ENCODE results near the gene ZNF343. TPM values are rescaled to one million over a fixed set of nuclear protein-coding genes. Genes with fewer than 3 reads are reported as not detected.

Gene ZNF343
- total RNA-seq, 1 donor from 2014 or later = 5.5 TPM

GRCh38 chr20:2483504-2483903 is 25.2 kb downstream of the ZNF343 start:
- intact Hi-C loops (cut with DNase I) = no loop called here
- DNase-seq (no peak), ATAC-seq (ENCODE audit: poor library complexity) (no peak)

- ATAC-seq (ENCODE audit: poor library complexity) = no peak
- intact Hi-C loops (cut with DNase I) = no loop called here
- no peak for DNase-seq
These were observed 28.3 kb downstream of the ZNF343 start for GRCh38 chr20:2480381-2480780.

- ATAC-seq (ENCODE audit: poor library complexity) (no peak), DNase-seq (no peak)
- intact Hi-C loops (cut with DNase I) = no loop called here
These were observed 31.7 kb downstream of the ZNF343 start for GRCh38 chr20:2476742-2477615.

- intact Hi-C loops (cut with DNase I) = no loop called here
- DNase-seq = no peak
- no peak for ATAC-seq (ENCODE audit: poor library complexity)
These were observed 32.6 kb downstream of the ZNF343 start for GRCh38 chr20:2475850-2476741.

- ATAC-seq (ENCODE audit: poor library complexity) (no peak), DNase-seq (no peak)
- intact Hi-C loops (cut with DNase I) = no loop called here
These were observed 35.2 kb downstream of the ZNF343 start for GRCh38 chr20:2473516-2473915.

- ATAC-seq (ENCODE audit: poor library complexity) = peak; percentile 99
- intact Hi-C loops (cut with DNase I) = no loop called here
- peak; percentile 97 for DNase-seq
These were observed 38.1 kb downstream of the ZNF343 start, which contains the start of gene SNRPB for GRCh38 chr20:2470423-2471193. Gene SNRPB (minus strand): TSS chr20:2470789. CDS start chr20:2470690, 99 bp downstream.

- DNase-seq = no peak
- peak; percentile 51 for ATAC-seq (ENCODE audit: poor library complexity)
- intact Hi-C loops (cut with DNase I) = no loop called here
These were observed 38.7 kb downstream of the ZNF343 start for GRCh38 chr20:2469991-2470422.

GRCh38 chr20:2468581-2469407 is 39.9 kb downstream of the ZNF343 start:
- DNase-seq (no peak), ATAC-seq (ENCODE audit: poor library complexity) (no peak)
- intact Hi-C loops (cut with DNase I) = no loop called here

- ATAC-seq (ENCODE audit: poor library complexity) (no peak), DNase-seq (no peak)
- intact Hi-C loops (cut with DNase I) = no loop called here
These were observed 41.3 kb downstream of the ZNF343 start for GRCh38 chr20:2467412-2467811.

GRCh38 chr20:2465100-2465499 is 43.6 kb downstream of the ZNF343 start:
- intact Hi-C loops (cut with DNase I) = no loop called here
- DNase-seq (no peak), ATAC-seq (ENCODE audit: poor library complexity) (no peak)

GRCh38 chr20:2463616-2464365 is 44.9 kb downstream of the ZNF343 start:
- ATAC-seq (ENCODE audit: poor library complexity) = no peak
- intact Hi-C loops (cut with DNase I) = no loop called here
- no peak for DNase-seq

GRCh38 chr20:2462484-2462883 is 46.2 kb downstream of the ZNF343 start:
- DNase-seq (no peak), ATAC-seq (ENCODE audit: poor library complexity) (no peak)
- intact Hi-C loops (cut with DNase I) = no loop called here

GRCh38 chr20:2460752-2461424 is 47.8 kb downstream of the ZNF343 start:
- intact Hi-C loops (cut with DNase I) = no loop called here
- no peak for ATAC-seq (ENCODE audit: poor library complexity)

GRCh38 chr20:2459981-2460751 is 48.5 kb downstream of the ZNF343 start:
- ATAC-seq (ENCODE audit: poor library complexity) (no peak), DNase-seq (no peak)
- intact Hi-C loops (cut with DNase I) = loop anchor here (10.0 kb wide), 1 partner anchor 695 kb away; no protein-coding TSS in a partner anchor

More at GRCh38 chr20:2460752-2461424, 47.8 kb downstream of the ZNF343 start:
- no peak for DNase-seq

GRCh38 chr20:2458919-2459499 is 49.7 kb downstream of the ZNF343 start:
- intact Hi-C loops (cut with DNase I) = loop anchor here (10.0 kb wide), 1 partner anchor 694 kb away; no protein-coding TSS in a partner anchor
- ATAC-seq (ENCODE audit: poor library complexity) = no peak
- DNase-seq = no peak
